ENCODE measurements around the gene LIPC. TPM values are rescaled to one million over a fixed set of nuclear protein-coding genes. Genes with fewer than 3 reads are reported as not detected.
"Not testable (repeated sequence)": the region's sequence is repeated elsewhere in the genome, so short reads cannot be mapped to it uniquely, and the experiment has no call there.

Gene LIPC
- total RNA-seq, 1 donor from 2014 or later, result 9.2 TPM

DNA sequence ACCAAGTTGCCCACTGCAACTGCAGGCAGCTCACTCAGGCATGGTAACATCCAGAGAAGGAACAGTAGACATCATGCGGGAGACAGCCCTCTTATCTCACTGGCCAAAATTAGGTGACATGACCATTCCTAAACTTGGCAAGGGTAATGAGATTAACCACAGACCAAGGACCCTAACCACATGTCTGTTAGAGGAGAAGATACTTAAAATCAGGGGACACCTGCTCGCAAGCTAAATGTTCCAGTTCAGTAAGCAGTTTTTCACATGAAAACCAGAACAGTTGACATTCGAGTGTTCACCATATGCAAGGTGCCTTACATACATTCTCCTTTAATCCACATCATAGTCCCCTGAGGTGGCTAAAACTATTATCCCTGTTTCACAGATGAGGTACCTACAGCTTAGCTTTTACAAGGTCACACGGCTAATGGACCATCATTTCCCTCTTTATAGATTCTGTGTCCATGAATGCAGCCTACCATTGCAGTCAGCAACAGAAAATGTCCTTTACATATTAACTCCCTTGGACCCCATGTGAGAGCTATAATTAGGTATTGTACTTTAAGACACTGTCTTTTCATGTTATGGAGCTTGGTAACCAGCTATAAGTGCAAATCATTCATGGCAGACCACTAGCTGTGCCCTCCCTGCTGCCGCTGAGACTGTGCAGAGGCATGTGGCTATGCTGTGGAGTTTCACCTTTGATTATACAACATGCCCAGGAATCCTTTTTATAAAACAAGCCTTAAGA is 154.1 kb downstream of the LIPC start:
- peak; percentile 30 for DNase-seq (ENCODE audit: low read depth)

DNA sequence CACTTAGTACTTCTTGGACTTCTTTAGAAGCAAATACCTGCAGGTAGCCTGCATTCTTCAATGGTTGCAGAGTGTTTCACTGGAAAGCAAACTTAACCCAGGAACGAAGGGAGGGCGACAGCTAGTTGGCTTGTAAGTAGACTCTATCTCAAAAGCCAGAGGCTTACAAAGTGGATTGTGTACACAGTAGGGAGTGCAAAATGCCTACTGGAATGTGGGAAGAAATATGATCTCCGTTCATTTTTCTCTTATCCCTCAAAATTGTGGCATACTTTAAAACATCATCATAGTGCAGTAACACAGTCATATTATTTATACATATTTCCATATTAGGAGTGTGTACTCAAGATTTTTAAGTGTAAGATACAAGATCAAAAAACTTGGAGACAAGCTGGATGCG is 155.7 kb downstream of the LIPC start:
- DNase-seq (ENCODE audit: low read depth), result no peak

DNA sequence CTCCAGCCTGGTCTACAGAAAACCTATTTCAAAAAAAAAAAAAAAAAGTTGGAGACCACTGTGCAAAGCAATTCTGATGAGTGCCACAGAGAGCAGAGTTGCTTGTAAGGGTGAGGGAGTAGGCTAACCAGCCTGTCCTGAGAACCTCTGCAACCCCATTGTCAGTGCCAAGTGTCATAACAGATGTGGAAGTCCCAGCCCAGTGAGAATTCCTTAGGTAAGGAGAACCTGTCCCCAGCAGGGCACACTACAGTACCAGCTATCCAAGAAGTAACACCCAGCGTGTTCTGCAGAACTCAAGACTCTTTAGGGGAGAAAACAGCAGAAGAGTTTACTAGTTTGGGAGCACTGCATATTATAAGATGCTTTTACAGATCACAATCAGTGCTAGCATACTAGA is 156.3 kb downstream of the LIPC start:
- no peak for DNase-seq (ENCODE audit: low read depth)

DNA sequence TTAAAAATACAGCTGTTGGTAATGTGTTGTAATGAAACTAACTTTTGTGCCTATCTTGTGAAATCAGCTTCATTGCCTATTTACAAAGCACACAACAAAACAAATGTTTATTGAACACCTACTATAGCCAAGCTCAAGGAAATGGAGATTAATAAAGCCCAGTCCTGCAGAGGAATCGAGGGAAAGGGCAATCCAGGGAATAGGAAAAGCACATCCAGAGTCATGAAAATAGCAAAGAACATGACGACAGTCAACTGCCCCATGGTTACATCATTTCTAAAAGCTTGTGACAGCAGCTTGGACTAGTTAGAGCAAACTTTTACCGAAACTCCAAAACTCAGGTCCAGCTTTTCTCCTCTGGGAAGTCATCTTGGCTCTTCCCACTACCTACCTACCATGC is 157.3 kb downstream of the LIPC start:
- DNase-seq (ENCODE audit: low read depth), result no peak

DNA sequence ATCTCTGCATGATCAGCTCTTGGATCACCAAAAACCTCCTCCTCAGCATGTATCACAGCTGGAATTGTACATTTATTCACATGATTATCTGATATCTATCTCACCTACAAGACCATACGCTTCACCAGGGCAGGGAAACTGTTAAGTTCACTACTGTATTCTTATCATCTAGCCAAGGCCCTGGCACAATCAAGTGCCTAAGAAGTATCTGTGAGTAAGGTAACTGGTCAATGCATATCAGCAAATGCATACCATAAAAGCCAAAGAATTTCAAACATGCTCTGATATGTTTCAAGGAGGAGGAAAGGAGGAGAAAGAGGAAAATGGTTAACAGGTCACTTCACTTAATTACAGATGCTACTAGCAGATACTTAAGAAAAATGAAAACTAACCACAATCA is 158.4 kb downstream of the LIPC start:
- no peak for DNase-seq (ENCODE audit: low read depth)

DNA sequence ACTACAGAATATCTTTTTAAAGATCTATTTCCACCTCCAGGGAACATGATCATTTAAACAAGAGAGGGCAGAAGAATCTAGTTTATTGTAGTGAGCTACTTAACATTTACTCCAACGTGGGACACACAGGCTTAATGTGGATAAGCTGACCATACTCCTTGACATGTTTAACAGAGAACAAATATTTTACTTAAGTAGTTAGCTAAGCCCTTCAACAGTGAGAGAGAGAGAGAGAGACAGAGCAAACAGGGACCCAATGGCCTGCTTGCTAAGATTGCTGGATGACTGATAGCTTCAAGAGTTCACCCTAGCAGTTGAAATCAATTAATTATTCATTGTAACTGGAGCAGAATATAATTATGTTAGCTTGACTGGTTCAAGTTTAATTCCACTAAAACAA is 159.1 kb downstream of the LIPC start:
- DNase-seq (ENCODE audit: low read depth), result peak; percentile 41

DNA sequence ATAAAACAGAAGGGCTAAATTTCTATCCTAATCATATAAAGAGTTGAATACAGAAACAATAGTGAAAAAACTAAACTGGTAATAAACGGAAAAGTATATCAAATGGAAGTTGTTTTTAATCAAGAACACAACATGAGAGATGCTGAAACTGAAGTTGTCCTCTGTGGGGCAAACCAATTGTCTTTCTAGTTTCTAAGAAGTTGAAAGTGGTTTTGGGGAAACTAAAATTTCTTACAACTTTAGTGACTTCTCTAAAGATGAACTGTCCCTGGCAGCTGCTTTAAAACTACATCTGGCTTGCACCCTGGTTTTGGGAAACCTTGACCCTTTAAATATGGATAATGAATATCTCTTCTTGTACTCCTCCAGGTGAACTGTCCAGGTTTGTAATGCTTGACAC is 162.1 kb downstream of the LIPC start:
- DNase-seq (ENCODE audit: low read depth), result no peak

DNA sequence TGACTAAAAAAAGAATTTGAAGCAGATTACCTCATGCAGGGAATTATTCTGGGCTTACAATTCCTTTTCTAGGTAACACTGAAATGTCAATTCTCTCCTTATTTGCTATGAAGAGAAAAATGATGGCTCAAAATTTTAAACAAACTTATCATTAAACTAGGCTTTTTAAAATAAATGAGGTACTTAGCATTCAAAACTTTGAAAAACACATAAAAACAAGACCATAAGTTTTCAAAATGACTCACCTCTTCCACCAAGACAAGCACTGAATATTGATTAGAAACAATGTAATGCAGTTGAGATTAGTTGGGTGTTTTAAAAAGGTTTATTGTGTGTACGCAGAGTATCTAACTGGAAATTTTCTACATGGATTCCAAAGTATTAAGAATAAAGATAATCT is 163.1 kb downstream of the LIPC start:
- no peak for DNase-seq (ENCODE audit: low read depth)

DNA sequence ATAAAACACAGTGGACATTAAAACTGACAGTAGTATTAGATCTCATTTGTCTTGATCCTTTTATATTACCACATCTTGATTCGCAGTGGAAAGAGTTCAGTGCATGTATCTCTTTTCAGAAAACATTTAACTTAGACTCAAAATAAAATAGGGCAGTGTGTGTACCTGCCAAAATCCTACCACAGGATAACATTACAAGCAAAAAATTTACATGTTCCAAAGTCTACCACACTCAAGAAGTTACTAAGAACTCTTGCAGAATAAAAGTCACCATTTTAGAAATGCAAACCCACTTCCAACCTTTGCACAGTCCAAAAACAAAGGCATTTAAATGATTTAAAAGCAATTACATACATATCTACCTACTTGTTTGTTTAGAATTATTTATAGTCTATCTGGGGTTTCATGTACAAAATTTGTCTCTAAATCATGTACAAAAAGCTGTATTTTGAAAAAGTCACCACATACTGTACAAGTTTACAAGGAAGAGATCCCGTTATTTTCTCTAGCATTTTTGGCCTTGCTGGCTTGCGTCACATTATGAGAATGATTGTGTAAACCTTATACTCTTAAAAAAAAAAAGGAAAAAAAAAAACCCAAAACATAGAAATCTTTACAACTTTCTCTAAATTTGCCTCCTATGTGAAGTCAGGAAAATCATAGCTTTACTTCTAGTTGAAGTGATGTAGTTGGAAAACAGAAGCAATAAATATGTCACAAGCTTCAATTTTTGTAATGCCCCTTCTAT is 163.9 kb downstream of the LIPC start:
- DNase-seq (ENCODE audit: low read depth), result no peak

DNA sequence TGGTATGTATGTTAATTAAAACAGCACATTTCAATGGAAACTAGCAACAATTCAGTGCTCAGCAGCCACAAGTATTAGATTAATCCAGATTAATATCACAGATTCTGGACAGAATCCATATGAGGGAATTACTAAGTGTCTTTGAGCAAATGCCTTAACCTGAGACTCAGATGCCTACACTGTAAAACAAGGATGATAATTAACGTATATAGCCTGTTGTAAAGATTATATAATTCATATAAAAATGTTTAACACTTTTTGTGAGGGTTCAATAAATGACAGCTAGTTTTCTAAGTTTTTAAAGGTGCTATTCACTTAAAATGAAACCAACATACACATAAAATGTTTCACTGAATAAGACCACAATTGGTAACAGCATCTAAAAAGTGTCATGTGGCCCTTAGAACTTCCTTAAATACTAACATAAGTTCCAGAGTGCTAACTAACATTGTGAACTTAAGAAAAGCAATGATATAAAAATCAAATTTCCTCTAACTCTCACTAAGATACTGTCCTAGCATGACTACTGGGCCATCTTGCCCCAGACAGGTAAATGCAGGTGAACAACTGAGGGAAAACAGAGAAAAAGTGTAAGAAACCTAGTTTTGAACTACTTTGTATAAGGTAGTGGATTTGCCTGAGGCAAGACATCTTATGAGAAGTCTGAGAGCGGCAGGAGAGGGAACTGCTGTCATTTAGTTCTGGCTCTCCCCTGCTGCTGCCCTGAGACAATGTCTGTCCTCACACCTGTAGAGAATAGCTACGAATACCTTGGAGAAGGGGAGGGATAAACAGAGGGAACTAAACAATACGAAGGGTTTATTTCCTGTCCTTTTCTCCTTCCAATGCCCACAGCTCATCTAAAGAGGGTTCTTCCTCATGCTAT is 166.4 kb downstream of the LIPC start:
- DNase-seq (ENCODE audit: low read depth), result no peak

DNA sequence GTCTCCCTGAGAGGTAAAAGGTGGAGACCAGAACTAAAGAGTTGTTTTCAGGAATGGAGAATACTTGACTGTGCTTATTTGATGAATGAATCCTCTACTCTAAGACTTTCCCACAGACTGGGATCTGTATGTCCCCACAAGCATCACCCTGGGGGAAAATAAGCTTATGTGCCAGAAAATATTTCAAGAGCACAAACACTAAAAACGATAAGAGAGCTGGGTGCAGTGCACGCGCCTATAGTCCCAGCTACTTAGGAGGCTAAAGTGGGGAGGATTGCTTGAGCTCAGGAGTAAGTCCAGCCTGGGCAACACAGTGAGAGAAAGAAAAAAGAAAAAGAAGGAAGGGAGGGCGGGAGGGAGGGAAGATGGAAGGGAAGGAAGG is 167.0 kb downstream of the LIPC start:
- no peak for DNase-seq (ENCODE audit: low read depth)

DNA sequence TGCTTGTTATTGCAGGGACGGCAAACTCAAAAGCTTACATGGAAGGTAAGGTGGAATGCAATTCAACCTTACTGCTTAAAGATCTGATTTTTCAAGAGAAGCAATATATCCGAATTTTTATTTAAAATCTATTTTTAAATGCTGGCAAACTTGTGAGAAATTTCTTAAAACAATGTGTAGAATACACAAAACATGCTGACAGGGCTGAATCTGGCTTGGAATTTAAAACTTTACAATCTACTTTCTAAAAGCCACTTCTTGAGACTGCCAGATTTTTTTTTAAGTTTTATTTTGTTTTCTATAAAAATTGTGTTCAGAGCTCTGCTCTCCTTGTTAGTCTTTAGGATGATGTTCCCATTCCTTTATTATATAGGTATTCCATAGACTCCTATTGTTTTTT is 171.0 kb downstream of the LIPC start:
- DNase-seq (ENCODE audit: low read depth), result no peak

DNA sequence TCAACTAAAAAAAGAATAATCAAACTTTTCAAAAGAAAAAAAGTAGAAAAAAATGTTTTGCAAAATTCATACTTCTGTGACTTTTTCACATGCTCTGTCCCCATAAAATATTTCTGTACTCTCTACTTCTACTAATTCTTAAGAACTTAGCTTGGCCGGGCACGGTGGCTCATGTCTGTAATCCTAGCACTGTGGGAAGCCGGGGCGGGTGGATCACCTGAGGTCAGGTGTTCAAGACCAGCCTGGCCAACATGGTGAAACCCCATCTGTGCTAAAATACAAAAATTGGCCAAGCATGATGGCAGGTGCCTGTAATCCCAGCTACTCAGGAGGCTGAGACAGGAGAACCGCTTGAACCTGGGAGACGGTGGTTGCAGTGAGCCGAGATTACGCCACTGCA is 172.1 kb downstream of the LIPC start:
- not testable (repeated sequence) for DNase-seq (ENCODE audit: low read depth)

DNA sequence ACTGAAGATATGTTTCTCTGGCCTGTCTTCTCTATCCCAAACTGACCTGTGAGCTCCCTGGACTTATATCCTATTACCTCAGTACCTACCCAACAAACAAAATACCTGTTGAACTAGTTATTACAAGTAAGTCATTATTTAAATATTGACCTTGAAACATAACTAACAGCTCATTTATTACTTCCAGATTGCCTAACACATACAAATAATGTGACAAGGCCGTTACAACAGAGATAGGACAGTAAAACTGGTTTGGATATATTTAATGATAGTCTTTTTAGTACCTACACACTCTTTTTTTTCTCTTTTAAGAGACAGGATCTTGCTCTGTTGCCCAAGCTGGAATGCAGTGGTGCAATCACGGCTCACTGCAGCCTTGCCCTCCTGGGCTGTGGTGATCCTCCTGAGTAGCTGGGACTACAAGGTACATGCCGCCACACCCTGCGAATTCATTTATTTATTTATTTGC is 172.7 kb downstream of the LIPC start:
- no peak for DNase-seq (ENCODE audit: low read depth)

DNA sequence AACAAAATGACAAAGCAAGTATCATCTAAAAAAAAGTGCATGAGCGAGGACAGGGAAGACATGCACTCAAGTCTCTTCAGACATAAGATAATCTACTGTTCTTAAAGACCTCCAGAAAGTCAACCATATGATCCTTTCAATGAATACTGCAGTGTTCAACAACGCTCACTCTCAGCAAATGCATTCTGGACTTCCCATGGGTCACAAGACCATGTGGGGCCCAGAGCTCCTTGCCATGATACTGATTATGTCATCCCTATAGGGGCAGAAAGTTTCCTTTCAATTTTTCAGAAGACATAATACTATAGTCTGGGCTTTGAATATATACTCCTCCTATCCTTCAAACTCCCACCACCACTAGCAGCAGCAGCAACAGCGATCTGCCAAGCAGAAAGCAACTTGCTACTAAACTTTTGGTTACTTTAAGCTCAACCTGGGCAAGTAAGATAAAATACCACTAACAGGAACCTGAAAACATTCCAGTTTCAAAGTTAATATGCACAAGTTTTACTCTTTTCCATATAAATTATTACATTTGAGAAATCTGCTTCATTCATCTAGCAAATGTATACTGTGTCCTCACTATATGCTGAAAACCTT is 174.2 kb downstream of the LIPC start:
- no peak for DNase-seq (ENCODE audit: low read depth)

DNA sequence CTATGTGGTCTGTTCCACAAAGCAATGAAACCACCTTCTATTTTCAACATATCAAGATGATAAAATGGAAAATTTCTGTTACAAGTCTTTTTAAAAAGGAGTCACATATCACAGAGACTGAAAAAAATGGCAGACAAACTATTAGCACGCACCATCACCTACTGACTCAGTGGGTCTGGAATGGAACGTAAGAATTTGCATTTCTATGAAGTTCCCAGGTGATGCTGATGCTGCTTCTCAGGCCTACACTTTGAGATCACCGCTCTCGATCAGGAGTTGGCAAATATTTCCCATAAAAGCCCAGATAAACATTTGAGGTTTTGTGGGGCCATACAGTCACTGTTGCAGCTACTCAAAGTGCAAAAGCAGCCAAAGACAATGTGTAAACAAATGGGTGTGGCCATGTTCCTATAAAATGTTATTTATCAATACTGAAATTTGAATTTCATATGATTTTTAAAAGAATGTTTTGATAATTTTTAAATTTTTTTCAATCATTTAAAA is 174.8 kb downstream of the LIPC start:
- no peak for DNase-seq (ENCODE audit: low read depth)

DNA sequence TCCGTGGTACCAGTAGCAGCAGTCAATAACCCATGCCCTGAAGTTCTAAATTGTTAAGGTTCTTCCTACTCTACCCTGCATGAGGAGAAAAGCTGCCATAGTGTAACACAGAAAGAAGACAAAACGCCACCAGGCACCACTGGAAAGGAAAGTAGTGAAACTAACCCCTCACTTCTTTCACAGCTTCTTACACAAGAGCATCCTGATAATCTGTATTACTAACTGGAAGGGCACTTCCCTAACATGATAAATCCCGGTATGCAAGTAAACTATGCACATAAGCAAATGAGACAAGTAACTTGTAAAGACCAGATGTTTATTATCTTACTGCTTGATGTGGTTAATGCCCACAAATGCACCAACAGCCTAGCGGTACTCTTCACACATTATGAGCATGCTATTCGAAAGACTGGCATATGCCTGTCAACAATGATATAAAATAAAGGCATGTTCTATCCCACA is 176.4 kb downstream of the LIPC start:
- DNase-seq (ENCODE audit: low read depth), result no peak

DNA sequence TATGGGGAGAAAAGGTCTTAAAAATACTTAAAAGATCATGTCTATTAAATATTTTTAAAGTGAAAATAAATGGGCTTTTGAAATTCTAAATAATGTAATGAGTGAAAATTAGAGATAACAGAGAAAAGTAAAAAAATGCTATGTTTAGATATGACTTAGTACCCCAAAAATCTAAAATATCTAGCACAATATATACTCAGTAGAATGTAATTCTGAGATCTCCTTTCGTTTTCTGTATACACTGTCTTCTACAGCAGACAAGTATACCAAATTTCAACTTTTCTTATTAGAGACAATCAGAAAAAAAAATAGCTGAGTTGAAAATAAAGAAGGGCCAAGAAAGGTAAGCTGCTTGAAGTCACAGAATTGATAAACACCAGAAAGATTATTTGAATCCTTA is 176.9 kb downstream of the LIPC start:
- no peak for DNase-seq (ENCODE audit: low read depth)

DNA sequence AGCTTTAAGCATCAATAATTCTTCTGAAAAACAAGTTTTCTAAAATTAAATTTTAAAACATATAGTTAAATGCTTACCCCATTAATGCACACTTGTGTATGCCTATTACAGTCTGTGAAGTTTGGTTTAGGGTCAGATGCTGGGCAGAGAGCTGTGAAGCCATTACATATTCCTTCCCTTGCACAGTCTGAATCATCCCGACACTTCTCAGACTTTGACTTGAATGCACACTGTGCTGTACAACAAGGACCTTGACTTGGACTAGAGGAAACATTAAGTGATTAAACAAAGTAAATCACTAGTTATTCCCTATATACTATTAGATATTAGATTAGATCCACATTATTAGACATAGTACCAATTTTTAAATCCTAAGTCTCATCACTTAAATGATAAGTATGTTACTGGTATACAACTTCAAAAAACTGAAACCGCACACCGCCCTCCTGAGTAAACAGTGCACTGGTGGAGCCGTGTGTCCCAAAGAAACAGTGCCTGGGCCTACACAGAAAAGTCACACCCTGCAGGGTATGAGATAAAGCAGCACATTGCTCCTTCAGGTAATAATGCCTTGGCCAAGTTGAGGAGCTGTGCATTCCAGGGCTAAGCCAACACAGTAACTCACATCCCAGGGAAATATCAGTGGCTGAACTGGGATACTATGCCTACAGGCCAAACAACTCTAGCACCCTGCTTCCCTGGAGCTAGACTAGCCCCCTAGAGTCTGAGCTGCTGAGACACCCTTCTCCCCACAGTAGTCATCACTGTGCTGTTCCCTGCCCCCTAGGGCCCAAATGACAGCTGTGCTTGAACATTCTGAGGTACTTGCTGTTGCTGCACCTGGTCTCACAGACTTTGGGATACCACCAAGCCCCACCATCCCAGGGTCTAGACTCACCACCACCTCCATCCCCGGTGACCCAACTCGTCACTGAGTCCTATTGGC is 180.2 kb downstream of the LIPC start:
- no peak for DNase-seq (ENCODE audit: low read depth)

DNA sequence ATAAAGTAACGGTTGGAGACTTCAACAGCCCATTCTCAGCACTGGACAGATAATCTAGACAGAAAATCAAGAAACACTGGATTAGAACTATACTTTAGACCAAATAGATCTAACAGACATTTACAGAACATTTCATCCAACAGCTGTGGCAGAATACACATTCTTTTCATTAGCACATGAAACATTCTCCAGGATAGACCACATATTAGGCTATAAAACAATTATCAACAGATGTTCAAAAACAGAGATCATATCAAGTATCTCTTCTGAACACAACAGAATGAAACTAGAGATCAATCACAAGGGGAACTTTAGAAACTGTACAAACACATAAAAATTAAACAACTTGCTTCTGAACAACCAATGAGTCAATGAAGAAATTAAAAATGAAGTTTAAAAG is 184.4 kb downstream of the LIPC start:
- no peak for DNase-seq (ENCODE audit: low read depth)
